Vagina (tissue), 2 donors: ENCODE data around the gene PLA2G4C.

Experiments used
- POLR2A ChIP-seq, 2 donors: fragments of 450-650 bp; IDR thresholded peaks; one replicate each; pipeline ENCODE4 v1.6.1; 2017; ENCODE audit warnings: antibody characterized with exemption in 2 of 2, mild to moderate bottlenecking in 2 of 2, moderate library complexity in 2 of 2
- POLR2AphosphoS5 ChIP-seq, 2 donors: sonication (generic); formaldehyde crosslinking; IDR thresholded peaks; one replicate each; pipeline ENCODE4 v1.9.0; 2017; ENCODE audit warnings: antibody characterized with exemption in 2 of 2, mild to moderate bottlenecking in 2 of 2, low read depth in 1 of 2; ENCODE audit not compliant: insufficient read depth in 1 of 2
- TF ChIP-seq, protein P1 (sequence below), 3 experiments: fragments of 450-650 bp in 2 of 3; fragments of 200-600 bp in 1 of 3; sonication (generic) in 1 of 3; IDR thresholded peaks; one replicate each; pipeline ENCODE4 v1.5.1; 2017 to 2019; ENCODE audit warnings: antibody characterized with exemption in 3 of 3, mild to moderate bottlenecking in 2 of 3, moderate library complexity in 2 of 3

DNA sequence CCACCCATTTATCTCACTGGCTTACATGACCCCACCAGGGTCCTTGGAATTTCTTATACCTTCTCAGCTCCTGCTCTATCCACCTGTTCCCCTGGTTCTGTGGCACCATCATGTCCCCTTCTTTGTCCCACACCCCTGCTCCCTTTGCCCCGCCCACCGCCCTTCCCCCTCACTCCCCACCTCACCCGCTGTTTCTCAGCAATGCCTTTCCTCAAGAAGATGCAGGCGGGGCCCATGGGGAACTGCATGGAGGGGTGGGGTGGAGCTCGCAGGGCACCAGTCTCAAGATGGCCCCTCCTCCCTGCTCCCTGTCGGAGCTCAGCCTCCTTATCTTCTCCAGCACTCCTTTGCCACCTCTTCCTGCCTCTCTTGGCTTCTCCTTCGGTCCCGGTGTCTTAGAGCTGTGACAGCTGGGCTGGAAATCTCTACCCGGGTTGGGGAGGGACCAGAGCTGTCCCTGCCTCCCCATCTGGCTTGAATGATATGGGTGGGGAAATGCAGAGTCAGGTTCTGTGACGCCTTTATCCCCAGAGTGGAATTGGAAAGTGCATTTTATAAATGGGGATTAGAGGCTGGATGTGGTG lies 66.8 kb downstream of the PLA2G4C start, which contains the start of gene CABP5:
- TF ChIP-seq, protein P1, sequence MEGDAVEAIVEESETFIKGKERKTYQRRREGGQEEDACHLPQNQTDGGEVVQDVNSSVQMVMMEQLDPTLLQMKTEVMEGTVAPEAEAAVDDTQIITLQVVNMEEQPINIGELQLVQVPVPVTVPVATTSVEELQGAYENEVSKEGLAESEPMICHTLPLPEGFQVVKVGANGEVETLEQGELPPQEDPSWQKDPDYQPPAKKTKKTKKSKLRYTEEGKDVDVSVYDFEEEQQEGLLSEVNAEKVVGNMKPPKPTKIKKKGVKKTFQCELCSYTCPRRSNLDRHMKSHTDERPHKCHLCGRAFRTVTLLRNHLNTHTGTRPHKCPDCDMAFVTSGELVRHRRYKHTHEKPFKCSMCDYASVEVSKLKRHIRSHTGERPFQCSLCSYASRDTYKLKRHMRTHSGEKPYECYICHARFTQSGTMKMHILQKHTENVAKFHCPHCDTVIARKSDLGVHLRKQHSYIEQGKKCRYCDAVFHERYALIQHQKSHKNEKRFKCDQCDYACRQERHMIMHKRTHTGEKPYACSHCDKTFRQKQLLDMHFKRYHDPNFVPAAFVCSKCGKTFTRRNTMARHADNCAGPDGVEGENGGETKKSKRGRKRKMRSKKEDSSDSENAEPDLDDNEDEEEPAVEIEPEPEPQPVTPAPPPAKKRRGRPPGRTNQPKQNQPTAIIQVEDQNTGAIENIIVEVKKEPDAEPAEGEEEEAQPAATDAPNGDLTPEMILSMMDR (IDR thresholded peaks at IDR 0.05) = no peak
- TF ChIP-seq POLR2A (IDR thresholded peaks at IDR 0.05) (no peak), POLR2AphosphoS5 (IDR thresholded peaks at IDR 0.05; ENCODE audit: insufficient read depth in 1 of 2, low read depth in 1 of 2) (no peak)
